Astrocyte of the spinal cord (primary cell): Measurements from ENCODE around the gene TMIGD2.
"Not testable (repeated sequence)": the region's sequence is repeated elsewhere in the genome, so short reads cannot be mapped to it uniquely, and the experiment has no call there.

Source experiments
- DNase-seq: peaks from one replicate; pipeline ENCODE4 v3.0.0; 2011; ENCODE audit warnings: low read depth, low spot score
- H3K4me3 ChIP-seq: 2 replicates; pipeline ENCODE4 v1.5.1; 2011; ENCODE audit warnings: low read depth, mild to moderate bottlenecking, low read length, moderate library complexity
- CTCF ChIP-seq: IDR thresholded peaks from 2 replicates; pipeline ENCODE4 v1.5.1; 2012; ENCODE audit warnings: low read depth, mild to moderate bottlenecking, low read length, inconsistent platforms
- in situ Hi-C: cut with HindIII; loops from 2 replicates; pipeline ENCODE4 v1.10.0; 2017; ENCODE audit warnings: low sequenced_read_pairs

Gene TMIGD2

DNA sequence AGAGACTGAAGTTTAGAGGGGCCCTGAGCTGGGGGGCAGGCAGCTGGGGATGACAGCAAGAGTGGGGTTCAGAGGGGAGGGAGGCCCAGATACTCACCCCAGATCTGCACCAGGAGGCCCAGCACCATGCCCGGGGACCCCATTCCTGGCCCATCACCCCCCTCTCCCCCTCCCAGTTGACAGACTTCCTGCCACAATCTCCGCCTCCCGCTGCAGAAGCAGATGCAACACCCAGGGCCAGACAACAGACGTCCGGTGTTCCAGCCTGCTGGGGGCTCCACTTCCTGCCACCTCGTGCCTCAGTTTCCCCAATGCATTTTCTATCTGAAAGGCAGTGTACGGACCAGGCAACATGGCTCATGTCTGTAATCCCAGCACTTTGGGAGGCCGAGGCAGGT lies at the start of gene TMIGD2:
TMIGD2 (minus strand) TSS at position 147 of the 398 bp plus-strand sequence; CDS start at position 143, 4 bp downstream.
- TF ChIP-seq CTCF, result no peak
- in situ Hi-C loops, result no loop called here
- DNase-seq, result no peak
- no peak within 1 kb of the TSS for H3K4me3 ChIP-seq

GRCh38 chr19:4350726-4351125 lies 48.5 kb upstream of the TMIGD2 start:
- DNase-seq, result no peak
- no peak overlapping the region for H3K4me3 ChIP-seq
- TF ChIP-seq CTCF, result no peak
- in situ Hi-C loops, result no loop called here

DNA sequence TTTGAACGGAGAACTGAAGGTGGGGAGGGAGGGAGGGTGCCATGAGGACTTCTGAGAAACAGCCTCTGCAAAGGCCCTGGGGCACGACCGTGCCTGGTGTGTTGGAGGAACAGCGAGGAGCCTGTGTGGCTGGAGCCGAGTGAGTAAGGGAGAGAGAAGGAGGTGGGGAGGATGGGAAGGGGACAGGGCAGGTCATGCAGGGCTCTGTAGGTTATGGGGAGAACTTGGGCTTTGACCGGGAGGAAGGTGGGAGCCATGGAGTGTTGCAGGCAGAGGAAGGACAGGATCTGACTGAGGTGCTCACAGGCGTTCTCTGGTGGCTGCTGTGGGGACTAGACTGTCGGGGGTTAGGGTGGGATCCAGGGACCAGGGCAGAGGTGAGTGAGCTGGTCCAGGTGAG lies 47.9 kb upstream of the TMIGD2 start:
- no peak for TF ChIP-seq CTCF
- in situ Hi-C loops, result no loop called here
- H3K4me3 ChIP-seq, result no peak overlapping the region
- DNase-seq, result no peak

- in situ Hi-C loops, DNase-seq, H3K4me3 ChIP-seq: not testable (repeated sequence)
These were observed 47.0 kb upstream of the TMIGD2 start for GRCh38 chr19:4349225-4349624.

DNA sequence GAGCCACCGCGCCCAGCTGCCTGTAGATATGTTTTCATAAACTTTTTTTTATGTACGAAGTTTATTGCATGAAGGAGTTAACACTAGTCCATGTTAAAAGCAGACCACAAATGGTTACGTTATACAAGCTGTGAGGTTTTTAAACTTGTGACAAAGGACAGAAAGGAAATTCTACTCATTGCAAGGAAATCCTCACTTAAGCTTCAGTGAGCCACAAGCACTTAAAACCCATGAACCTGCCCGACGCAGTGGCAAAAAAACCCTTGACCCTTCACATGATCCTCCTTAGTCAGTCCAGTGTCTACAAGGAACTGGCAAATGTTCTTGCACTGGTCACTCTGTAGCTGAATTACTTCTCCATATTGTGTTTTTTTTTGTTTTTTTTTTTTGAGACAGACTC lies 45.3 kb upstream of the TMIGD2 start:
- in situ Hi-C loops, result no loop called here
- TF ChIP-seq CTCF, result no peak
- DNase-seq, result no peak
- H3K4me3 ChIP-seq, result no peak overlapping the region

DNA sequence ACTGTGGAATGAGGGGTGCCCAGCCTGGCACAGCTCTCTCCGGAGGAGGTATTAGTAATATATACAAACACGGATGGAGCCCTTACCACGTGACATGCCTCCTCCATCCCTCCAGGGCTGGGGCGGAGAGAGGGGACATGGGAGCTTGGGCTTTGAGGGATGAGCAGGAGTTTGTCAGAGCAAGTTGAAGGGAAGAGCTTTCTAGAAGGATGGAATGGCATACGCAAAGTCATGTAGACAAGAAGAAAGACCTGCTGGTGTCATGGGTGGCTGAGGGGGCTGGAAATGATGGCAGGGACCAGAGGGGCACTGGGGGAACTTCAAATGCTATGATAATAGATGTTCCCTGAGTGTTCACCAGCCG lies 43.8 kb upstream of the TMIGD2 start:
- DNase-seq, result no peak
- H3K4me3 ChIP-seq, result no peak overlapping the region
- in situ Hi-C loops, result no loop called here
- no peak for TF ChIP-seq CTCF

- no peak for TF ChIP-seq CTCF
- no peak for DNase-seq
- no peak overlapping the region for H3K4me3 ChIP-seq
- in situ Hi-C loops, result no loop called here
These were observed 43.3 kb upstream of the TMIGD2 start for GRCh38 chr19:4345342-4346019.
